GM19099 (cell line): Measurements from ENCODE around the gene SLC25A5.

Source experiments
- POLR2A ChIP-seq: IDR thresholded peaks from 3 replicates; pipeline ENCODE4 v1.6.1; 2011; ENCODE audit warnings: low read depth; ENCODE audit not compliant: insufficient read length; ENCODE audit errors: extremely low read depth

Gene SLC25A5

DNA sequence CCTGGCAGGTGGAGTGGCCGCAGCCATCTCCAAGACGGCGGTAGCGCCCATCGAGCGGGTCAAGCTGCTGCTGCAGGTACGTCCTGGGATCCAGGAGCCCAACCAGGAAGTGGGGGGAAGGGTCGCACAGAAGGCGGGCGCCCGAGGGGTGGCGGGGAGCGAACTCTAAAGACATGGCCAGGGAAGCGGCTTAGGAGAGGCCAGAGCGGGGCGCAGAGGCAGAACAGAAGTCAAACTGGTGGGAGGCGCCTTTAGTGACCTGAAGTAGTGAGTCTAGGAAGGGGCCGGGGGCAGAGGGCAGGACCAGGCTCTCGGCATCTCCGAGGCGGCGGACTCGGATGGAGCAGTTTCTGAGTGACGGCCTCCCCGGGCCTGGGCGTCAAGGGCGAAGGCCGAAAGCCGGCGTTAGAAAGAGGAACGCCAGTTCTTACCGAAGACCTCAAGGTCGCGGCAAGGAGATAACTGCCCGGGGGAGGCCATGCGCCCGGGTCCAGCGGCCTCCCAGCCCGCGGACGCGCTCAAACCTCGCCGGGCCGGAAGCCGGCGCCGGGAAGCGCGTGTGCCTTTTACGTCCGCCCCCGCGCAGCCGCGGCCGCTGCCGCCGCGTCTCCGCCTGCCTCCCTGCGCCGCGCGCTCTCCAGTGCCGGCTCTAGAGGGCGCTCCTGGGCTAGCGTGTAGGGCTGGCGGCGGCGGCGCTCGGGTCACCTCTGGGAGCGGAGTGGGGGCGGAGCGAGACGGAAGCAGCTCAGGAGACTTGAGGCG is 488 bp downstream of the SLC25A5 start:
- TF ChIP-seq POLR2A = peak; percentile 58

DNA sequence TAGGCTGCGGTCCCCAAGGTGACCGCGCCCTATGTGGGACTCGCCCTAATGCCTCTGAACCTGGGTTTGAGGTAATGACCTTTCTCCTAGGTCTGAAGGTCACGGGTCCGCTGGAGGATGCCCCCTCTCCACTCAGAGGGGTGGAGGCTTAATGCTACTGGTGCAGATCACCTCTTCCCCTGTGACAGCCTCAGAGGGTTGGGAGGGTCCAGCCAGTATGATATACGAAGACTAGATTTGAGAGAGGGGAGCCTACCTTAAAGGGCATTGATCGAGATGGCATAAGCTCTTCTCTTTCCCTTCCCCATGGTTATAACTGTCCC is 1.0 kb downstream of the SLC25A5 start:
- TF ChIP-seq POLR2A = no peak

DNA sequence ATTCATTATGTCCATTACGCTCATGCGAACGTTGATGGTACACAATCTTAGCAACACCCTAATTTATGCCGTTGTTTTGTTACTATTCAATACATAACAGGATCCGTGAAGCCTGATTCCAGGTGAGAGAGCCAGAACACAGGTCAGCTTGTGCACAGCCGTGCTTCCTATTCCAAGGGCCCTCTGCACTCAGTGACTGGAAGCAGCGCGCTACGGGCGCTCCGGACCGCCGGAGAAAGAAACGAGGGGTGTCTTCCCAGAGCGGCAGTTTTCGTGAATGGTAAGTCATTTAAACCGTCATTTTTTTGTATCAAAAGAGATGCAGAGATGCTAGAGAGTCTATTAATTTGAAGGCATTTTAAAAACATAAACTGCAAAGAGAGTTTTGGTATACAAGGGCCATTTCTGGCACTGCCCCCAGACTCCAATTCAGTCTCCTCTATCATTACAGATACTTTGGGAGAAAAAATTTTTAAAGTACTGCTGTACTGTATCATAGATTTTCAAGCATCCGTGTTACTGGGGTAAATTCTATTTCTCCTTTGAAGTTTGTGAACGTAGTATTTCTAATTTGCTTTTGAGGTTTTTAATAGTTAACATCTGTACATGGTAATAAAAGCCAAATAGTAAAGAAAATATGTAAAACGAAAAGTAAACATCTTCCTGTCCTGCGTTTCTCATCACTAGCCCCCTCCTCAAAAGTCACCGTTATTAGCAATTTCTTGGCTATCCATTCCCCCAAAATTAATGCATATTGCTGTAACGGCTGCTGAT is 6.6 kb downstream of the SLC25A5 start:
- no peak for TF ChIP-seq POLR2A

DNA sequence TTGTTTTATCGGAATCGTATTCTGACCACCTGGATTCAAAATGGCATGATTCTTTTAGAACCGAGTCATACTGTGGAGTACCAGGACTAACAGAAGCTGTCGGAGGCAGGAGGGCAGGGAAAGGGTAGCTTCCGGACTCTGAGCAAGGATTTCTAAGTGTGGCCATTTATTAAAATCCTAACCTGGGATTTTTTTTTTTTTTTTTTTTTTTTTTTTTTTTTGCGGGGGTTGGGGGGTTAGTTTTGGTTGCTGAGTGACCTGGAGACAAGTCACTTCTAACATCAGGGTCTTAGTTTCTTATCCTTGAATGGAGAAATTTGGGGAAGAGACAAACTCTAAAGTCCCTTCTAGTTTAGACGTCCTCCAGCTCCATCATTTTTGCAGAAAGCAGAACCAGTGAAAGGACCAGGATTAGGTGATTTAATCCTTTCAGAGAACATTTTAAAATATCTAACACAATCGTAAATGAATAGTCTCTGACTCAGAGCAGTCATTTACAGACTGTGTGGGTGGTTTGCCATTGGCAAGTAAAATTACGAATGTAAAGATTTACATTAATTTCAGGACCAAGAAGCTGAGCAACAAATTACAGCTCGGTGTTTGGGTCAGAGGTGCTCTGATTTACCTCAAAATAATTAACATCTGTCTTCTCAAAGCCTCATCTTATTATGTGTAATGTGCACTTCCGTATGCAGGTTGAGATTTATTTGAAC is 7.3 kb downstream of the SLC25A5 start:
- no peak for TF ChIP-seq POLR2A

DNA sequence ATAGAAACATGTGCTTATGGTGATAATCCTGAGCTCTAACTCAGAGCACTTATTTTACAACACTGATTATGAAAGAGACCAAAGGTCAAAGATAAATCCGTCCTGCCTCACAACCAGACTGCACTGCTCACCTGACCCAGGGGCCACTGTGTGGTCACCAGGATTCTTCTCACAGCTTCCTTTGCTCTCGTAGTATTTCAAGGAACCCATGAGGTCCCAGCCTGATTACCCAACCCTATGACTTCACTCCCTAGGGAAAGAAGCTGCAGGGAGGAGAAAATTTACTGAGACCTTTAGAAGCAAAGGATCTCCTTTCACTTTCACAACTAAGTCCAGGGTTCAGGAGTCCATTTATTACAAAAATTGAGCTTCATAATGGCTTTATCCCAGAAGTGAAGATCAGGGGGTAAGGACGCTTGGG is 9.6 kb downstream of the SLC25A5 start:
- TF ChIP-seq POLR2A = no peak

DNA sequence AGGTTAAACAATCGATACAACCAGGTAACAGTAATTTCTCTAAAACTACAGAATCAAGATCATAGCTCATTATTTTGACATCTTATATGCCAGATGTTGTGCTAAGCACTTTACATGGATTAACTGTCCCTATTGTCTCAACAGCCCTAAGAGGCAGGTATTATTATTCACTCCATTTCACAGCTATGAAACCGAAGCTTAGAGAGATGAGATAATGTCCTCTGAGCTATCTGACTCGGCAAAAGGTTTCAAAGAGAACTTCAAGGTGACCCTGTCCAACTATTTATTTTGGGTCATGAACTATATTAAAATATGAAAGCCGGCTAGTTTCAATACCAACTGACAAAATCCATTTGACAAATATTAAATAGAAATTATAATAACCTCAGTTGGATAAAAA is 10.3 kb downstream of the SLC25A5 start:
- no peak for TF ChIP-seq POLR2A

DNA sequence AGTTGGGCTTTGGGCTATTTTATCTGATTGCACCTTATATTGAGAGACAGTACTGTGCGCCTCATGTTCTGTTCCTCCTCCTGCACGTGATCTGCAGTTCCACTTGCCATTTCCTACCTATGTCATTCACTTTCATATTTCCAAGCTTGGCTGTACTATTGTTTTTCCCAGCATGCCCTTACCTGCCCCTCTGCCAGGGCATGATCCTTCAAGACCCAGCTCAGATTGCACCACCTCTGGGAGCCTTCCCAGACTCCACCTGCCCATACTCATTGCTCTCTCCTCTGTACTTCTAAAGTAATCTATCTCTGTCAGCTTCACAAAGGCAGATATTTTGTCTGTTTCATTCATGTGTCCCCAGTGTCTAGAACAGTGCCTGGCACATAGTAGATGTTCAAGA is 11.6 kb downstream of the SLC25A5 start:
- TF ChIP-seq POLR2A = no peak

DNA sequence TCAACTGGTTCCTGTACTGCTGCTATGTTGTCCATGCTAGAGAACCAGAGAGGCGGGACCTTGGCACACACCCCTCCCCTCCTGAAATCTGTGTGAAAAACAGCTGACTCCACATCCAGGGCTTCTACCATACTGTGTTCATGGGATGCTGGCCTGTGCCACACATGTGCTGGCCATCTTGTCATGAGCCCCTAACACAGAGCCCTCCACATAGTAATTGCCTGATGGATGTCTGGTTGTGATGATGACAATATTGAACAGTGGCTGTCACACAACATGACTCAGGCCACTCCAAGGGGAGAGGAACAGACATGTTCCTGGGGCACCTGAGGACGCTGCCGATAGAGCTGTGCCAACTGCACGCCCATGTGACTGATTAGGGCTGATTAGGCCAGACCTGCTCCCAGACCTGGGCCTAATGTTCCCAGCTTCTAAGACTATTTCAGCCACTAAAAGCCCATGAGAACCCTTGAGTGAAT is 13.1 kb downstream of the SLC25A5 start:
- TF ChIP-seq POLR2A = no peak

DNA sequence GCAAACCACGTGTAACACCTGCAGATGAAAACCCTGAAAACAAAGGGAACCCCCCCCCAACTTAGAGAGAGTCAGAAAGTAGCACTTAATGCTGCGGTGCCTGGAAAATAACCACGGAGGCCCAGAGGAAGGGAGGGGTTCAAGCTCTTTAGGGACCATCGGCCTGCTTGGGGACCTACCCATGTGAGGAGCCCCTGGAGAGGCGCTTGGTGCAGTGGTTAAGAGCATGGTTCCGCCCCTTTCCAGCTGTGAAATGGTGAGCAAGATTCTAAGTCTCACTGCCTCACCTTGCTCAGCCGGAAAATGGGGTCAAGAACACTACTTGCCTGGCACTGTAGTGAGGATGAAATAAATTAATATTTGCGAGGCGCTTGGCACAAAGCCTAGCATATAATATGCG is 13.8 kb downstream of the SLC25A5 start:
- no peak for TF ChIP-seq POLR2A

DNA sequence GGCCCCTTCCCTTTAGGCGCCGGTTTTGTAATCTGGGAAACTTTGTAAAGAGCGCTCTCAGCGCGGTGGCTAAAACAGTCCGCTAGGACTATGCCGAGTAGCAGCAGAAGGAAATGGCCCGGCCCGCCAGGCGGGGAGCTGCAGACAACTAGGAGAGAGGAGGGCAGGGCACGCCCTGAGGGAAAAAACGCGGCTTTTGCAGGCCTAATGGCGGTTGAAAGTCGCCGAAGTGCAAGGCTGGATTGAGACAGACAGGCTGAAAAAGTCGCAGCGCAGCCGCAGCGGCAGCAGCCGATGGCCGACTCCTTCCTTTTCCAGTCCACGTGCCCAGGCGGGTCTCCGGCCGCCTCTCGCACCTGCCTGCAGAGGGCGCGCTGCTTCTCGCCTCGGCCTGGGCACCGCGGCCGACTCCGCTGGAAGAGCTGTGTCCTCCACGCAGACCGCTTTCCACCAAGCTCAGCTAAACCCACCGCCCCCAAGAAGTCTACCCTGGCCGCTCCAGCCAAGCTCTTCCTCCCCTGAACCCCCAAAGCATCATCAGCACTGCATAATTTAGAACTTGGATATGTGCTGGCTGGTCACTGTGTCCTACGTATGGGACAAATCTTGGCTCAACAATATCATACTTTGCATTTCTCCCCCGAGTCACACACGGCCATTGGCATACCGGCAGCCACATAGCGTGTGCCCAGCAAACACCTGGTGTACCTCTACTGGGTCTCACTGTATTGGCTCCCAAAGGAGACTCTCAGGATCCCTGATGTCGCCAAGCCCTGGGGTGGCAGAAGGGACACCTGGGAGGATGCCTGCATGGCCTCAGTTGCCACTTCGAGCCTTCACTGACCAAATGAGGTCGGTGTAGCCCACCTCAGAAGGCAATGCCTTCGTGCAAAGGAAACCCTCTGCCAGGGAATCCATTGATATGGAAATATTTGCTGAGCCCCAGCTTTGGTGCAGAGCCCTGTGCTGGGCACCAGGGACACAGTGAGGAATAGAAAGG is 14.5 kb downstream of the SLC25A5 start:
- peak; percentile 19 for TF ChIP-seq POLR2A

DNA sequence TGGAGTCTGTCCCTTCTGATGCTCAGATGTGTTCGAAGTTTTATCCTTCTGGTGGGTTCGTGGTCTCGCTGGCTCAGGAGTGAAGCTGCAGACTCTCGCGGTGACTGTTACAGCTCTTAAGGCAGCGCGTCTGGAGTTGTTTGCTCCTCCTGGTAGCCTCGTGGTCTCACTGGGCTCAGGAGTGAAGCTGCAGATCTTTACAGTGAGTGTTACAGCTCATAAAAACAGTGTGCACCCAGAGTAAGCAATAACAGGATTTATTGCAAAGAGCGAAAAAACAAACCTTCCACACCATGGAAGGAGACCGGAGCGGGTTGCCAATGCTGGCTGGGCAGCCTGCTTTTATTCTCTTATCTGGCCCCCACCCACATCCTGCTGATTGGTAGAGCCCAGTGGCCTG is 18.5 kb downstream of the SLC25A5 start:
- TF ChIP-seq POLR2A = no peak

DNA sequence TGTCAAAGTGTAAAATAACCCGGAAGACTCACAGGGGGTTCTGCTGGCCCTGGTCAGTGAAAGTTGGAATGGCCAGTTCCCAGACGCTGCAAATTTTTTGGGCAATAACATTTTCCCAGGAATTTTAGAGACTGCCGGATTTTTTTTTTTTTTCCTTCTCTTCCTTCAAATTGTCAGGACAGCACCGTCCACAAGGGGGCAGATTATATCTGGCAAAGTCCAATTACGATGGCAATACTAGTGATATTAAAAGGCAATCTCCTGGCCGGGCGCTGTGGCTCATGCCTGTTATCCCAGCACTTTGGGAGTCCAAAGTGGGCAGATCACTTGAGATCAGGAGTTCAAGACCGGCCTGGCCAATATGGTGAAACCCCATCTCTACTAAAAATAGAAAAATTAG is 20.5 kb downstream of the SLC25A5 start:
- TF ChIP-seq POLR2A = no peak

DNA sequence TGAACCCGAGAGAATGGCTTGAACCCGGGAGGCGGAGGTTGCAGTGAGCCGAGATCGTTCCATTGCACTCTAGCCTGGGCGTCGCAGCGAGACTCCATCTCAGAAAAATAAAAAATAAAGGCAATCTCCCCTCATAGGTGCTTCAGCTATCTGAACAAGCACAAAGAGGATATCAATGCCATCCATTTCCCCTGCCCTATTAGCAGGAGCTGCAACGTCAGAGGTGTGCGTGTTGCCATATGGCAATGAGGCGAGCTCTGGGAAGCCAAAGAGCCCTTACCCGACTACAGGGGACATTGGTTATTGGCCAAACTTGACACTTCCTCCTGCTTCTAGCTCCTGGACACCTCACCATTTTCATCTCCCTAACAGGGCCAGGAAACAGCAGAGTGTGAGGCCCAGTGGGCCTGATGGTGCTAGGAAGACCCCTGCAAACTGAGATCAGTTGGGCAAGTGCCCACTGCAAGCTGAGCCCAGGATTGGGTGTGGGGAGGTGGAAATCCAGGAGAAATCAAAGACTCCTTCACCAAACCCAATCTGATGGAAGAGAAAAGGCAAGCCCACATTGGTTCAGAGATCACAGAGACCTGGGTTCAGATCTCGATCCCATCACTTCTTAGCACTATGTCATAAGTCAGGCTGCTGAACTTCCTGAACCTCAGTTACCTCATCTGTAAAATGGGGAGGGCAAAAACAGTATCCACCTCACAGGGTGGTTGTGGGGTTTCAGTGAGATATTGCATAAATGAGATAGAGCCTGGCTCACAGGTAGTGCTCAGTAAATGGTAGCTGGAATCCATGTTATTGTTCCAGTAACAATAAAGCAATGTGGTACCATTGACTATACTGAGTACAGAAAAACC is 21.2 kb downstream of the SLC25A5 start:
- TF ChIP-seq POLR2A = no peak

DNA sequence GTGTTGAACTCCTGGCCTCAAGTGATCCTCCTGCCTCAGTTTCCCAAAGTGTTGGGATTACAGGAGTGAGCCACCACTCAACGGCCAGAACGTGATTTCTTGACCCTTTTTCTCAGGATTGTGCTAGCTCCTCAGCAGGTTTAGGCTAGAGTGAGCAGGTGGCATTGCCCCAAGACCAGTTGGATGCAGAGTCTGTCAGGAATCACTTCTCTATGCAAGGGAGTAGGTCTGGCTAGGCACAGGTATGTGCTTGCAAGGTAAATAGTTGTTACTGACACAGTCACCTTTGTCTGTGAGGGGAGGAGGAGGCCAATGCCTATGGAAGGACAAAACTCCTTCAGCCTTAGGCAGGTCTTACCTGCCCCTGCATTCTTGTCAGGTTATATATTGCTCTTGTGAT is 24.2 kb downstream of the SLC25A5 start:
- no peak for TF ChIP-seq POLR2A
